HepG2 (cell line): ENCODE measurements around the gene EGFR. TPM values are rescaled to one million over a fixed set of nuclear protein-coding genes. Genes with fewer than 3 reads are reported as not detected.

Experiments
- ATAC-seq: fragments of 200-7000 bp; cut with Tn5 transposase; 3 replicates; pipeline ENCODE4 v1.9.1; 2020; ENCODE audit warnings: mild to moderate bottlenecking, moderate library complexity
- BruUV-seq: library from RNA; stranded (reverse); fragments of 400-500 nt; replicated peaks from 2 replicates; lab custom pipeline; 2021; lab: Mats Ljungman, UMichigan
- CTCF ChIA-PET: fragments of 300-600 bp; formaldehyde crosslinking; extraction: SDS; loops from one replicate; lab custom pipeline; 2021; ENCODE audit warnings: low total read pairs, inconsistent platforms, low intra/inter-chr PET ratio; lab: Yijun Ruan, JAX
- POLR2A ChIA-PET: fragments of 350-600 bp; sonication (Branson Sonifier 250); formaldehyde crosslinking; loops from one replicate; lab custom pipeline; 2020; ENCODE audit warnings: antibody characterized with exemption, inconsistent platforms; lab: Yijun Ruan, JAX
- DNase-seq: peaks from one replicate; pipeline ENCODE4 v3.0.0-alpha.2; 2015; ENCODE audit warnings: low spot score
- FAIRE-seq: peaks from 3 replicates; lab custom pipeline; 2011; peaks lifted over from hg19 to GRCh38; lab: Jason Lieb, UNC
- H2AFZ ChIP-seq: one replicate; pipeline ENCODE4 v1.6.1; 2011; ENCODE audit warnings: low read length, inconsistent platforms
- H3K27ac ChIP-seq: fragments of 300-600 bp; 3 replicates; pipeline ENCODE4 v1.8.0; 2011; ENCODE audit warnings: mixed run types, mild to moderate bottlenecking, mixed read lengths, low read length, inconsistent platforms; ENCODE audit not compliant: insufficient read depth; ENCODE audit errors: extremely low read length
- H3K27me3 ChIP-seq, 2 experiments: fragments of 200-600 bp in 1 of 2; 2 replicates in 1 of 2; 3 replicates in 1 of 2; pipeline versions ENCODE4 v1.6.0 to v1.8.0; 2011; ENCODE audit warnings: low read length in 2 of 2, mild to moderate bottlenecking in 2 of 2, moderate library complexity in 2 of 2, inconsistent platforms in 1 of 2; ENCODE audit not compliant: insufficient read depth in 2 of 2, control insufficient read depth in 1 of 2
- H3K36me3 ChIP-seq, 2 experiments: fragments of 200-600 bp in 1 of 2; replicated peaks in 1 of 2; 2 replicates in 1 of 2; 3 replicates in 1 of 2; pipeline versions ENCODE4 v1.5.1 to v1.8.0; 2011; ENCODE audit warnings: low read length in 2 of 2, inconsistent platforms in 1 of 2; ENCODE audit not compliant: insufficient read depth in 2 of 2, control insufficient read depth in 1 of 2
- H3K4me1 ChIP-seq: 2 replicates; pipeline ENCODE4 v1.5.1; 2012; ENCODE audit warnings: low read length, inconsistent platforms; ENCODE audit not compliant: insufficient read depth
- H3K4me2 ChIP-seq: 2 replicates; pipeline ENCODE4 v1.6.0; 2011; ENCODE audit warnings: low read depth, low read length, inconsistent platforms
- H3K4me3 ChIP-seq, 3 experiments: fragments of 200-600 bp in 1 of 3; sonication (generic), shearing (Covaris generic) in 1 of 3; replicated peaks in 1 of 3; 2 replicates each; pipeline ENCODE4 v1.5.1; 2011 to 2016; ENCODE audit warnings: low read length in 3 of 3, inconsistent platforms in 2 of 3, low read depth in 2 of 3, mild to moderate bottlenecking in 2 of 3, control low read depth in 1 of 3, mixed read lengths in 1 of 3; ENCODE audit not compliant: insufficient read depth in 1 of 3
- H3K79me2 ChIP-seq: one replicate; pipeline ENCODE4 v1.6.1; 2011; ENCODE audit warnings: low read length, inconsistent platforms; ENCODE audit not compliant: insufficient read depth
- H3K9ac ChIP-seq: 2 replicates; pipeline ENCODE4 v1.6.0; 2011; ENCODE audit warnings: mild to moderate bottlenecking, low read depth, low read length, inconsistent platforms; ENCODE audit not compliant: insufficient read depth
- H3K9me3 ChIP-seq: 2 replicates; pipeline ENCODE4 v1.5.1; 2012; ENCODE audit warnings: mild to moderate bottlenecking, low read length
- H4K20me1 ChIP-seq: 2 replicates; pipeline ENCODE4 v1.6.0; 2011; ENCODE audit warnings: inconsistent platforms, mild to moderate bottlenecking, low read length, moderate library complexity; ENCODE audit not compliant: insufficient read depth
- ADNP ChIP-seq: sonication (generic); formaldehyde crosslinking; IDR thresholded peaks from 2 replicates; pipeline ENCODE4 v1.4.0; 2020; ENCODE audit warnings: missing genetic modification reagents
- CEBPB ChIP-seq: IDR thresholded peaks from 2 replicates; pipeline ENCODE4 v1.6.1; 2011; ENCODE audit warnings: low read depth, low read length, improper control_type of control experiment, borderline replicate concordance
- CEBPZ ChIP-seq: IDR thresholded peaks from 2 replicates; pipeline ENCODE4 v1.6.1; 2012; ENCODE audit warnings: low read length, improper control_type of control experiment
- HES4 ChIP-seq: sonication (generic); formaldehyde crosslinking; IDR thresholded peaks from 2 replicates; pipeline ENCODE4 v1.9.0; 2021; ENCODE audit warnings: mild to moderate bottlenecking, missing genetic modification reagents, borderline replicate concordance
- IRF1 ChIP-seq: sonication (generic); formaldehyde crosslinking; IDR thresholded peaks from 2 replicates; pipeline ENCODE4 v1.4.0; 2020; ENCODE audit warnings: low read depth, mild to moderate bottlenecking, missing genetic modification reagents
- NFE2L2 ChIP-seq: fragments of 150-350 bp; IDR thresholded peaks from 2 replicates; pipeline ENCODE4 v1.6.1; 2014; ENCODE audit warnings: low read length
- PRDM4 ChIP-seq: sonication (generic); formaldehyde crosslinking; IDR thresholded peaks from 2 replicates; pipeline ENCODE4 v1.9.0; 2021; ENCODE audit warnings: missing genetic modification reagents, borderline replicate concordance
- SALL2 ChIP-seq: sonication (generic); formaldehyde crosslinking; IDR thresholded peaks from 2 replicates; pipeline ENCODE4 v1.8.1; 2023; ENCODE audit warnings: mild to moderate bottlenecking, missing genetic modification reagents, inconsistent platforms
- SRSF4 ChIP-seq: fragments of 200-400 bp; formaldehyde crosslinking; IDR thresholded peaks from one replicate; pipeline ENCODE4 v1.6.1; 2018; ENCODE audit warnings: mild to moderate bottlenecking, low read depth, low read length, moderate library complexity; ENCODE audit not compliant: poor library complexity, severe bottlenecking
- TAF1 ChIP-seq: sonication (generic); formaldehyde crosslinking; IDR thresholded peaks from 2 replicates; pipeline ENCODE4 v1.4.0; 2020; ENCODE audit warnings: missing genetic modification reagents
- ZNF18 ChIP-seq: sonication (generic); formaldehyde crosslinking; IDR thresholded peaks from 2 replicates; pipeline ENCODE4 v1.8.0; 2022; ENCODE audit warnings: mild to moderate bottlenecking, missing genetic modification reagents; ENCODE audit not compliant: insufficient replicate concordance
- ZNF232 ChIP-seq: sonication (generic); formaldehyde crosslinking; IDR thresholded peaks from 2 replicates; pipeline ENCODE4 v1.4.0; 2020; ENCODE audit warnings: missing genetic modification reagents, borderline replicate concordance
- ZNF335 ChIP-seq: sonication (generic); formaldehyde crosslinking; IDR thresholded peaks from 2 replicates; pipeline ENCODE4 v1.4.0; 2020; ENCODE audit warnings: missing genetic modification reagents
- ZNF629 ChIP-seq: sonication (generic); formaldehyde crosslinking; conservative IDR thresholded peaks from 2 replicates; pipeline ENCODE4 v1.5.0; 2020; ENCODE audit warnings: missing genetic modification reagents
- ZNF703 ChIP-seq: sonication (generic); formaldehyde crosslinking; IDR thresholded peaks from 2 replicates; pipeline ENCODE4 v1.5.1; 2020; ENCODE audit warnings: missing genetic modification reagents, mild to moderate bottlenecking, moderate library complexity, borderline replicate concordance
- ZNF747 ChIP-seq: sonication (generic); formaldehyde crosslinking; IDR thresholded peaks from 2 replicates; pipeline ENCODE4 v1.8.1; 2023; ENCODE audit warnings: missing genetic modification reagents, mild to moderate bottlenecking, borderline replicate concordance
- ZNF75D ChIP-seq: sonication (generic); formaldehyde crosslinking; IDR thresholded peaks from 2 replicates; pipeline ENCODE4 v1.8.1; 2023; ENCODE audit warnings: missing genetic modification reagents, mild to moderate bottlenecking, borderline replicate concordance
- WGBS: methylation state at CpG from one replicate; pipeline ENCODE4 v1.1.6; 2017; ENCODE audit warnings: low lambda C conversion rate; 5-methylcytosine and 5-hydroxymethylcytosine counted together
- in situ Hi-C: cut with HindIII; loops from 2 replicates; pipeline ENCODE4 v1.10.0; 2017; ENCODE audit warnings: low pct_unique_long_range_greater_than_20kb; ENCODE audit not compliant: extremely low pct_ligation_motif_present
- intact Hi-C: fragments of 100-400 bp; cut with micrococcal nuclease; formaldehyde crosslinking; loops from one replicate; pipeline ENCODE4 v1.10.0; 2022; ENCODE audit not compliant: unreplicated experiment
- polyA plus RNA-seq, 8 experiments: library from polyadenylated mRNA; depleted of rRNA in 3 of 8; stranded (reverse) in 7 of 8; unstranded in 1 of 8; fragments of >200 nt; fragmentation: Illumina TruSeq in 4 of 8; extraction: Trizol in 4 of 8; gene quantifications; 2 replicates each; pipeline versions ENCODE4 v1.2.1 to v1.2.3, GENCODE V29; 2011 to 2016; ENCODE audit warnings: low read depth in 4 of 8, missing spikeins in 1 of 8, mixed read lengths in 1 of 8; ENCODE audit not compliant: insufficient read depth in 1 of 8
- total RNA-seq, 5 experiments: library from RNA; depleted of rRNA; stranded (reverse); fragments of >200 nt; fragmentation: Illumina TruSeq; extraction: Trizol; gene quantifications; 2 replicates each; pipeline ENCODE4 v1.2.3, GENCODE V29; 2016; ENCODE audit warnings: low read depth in 1 of 5

Gene EGFR
- total and polyA plus RNA-seq, 2 of the 13 experiments (the other 11 are each of a cell fraction or from before 2014, with no cell fraction given) = 7.0 to 10.0 TPM

GRCh38 chr7:55117286-55117685 lies 98.5 kb downstream of the EGFR start:
- no TSS peak for BruUV-seq
- no peaks in the 10 kb centered on the region for H3K36me3 ChIP-seq
- H2AFZ ChIP-seq = no peak overlapping the region
- 84% methylated on average over 7 of the region's 7 CpGs for WGBS
- H3K4me3 ChIP-seq = no peak overlapping the region
- POLR2A ChIA-PET = no interaction called here
- no peak for ATAC-seq
- no peaks in the 10 kb centered on the region for H4K20me1 ChIP-seq
- no peak overlapping the region for H3K4me2 ChIP-seq
- DNase-seq = no peak
- no peak for FAIRE-seq
- no peaks in the 10 kb centered on the region for H3K9me3 ChIP-seq
- no peaks in the 10 kb centered on the region for H3K27me3 ChIP-seq
- no peaks in the 10 kb centered on the region for H3K79me2 ChIP-seq
- in situ Hi-C loops = no loop called here
- H3K27ac ChIP-seq = no peak overlapping the region
- intact Hi-C loops = no loop called here
- no peak overlapping the region for H3K9ac ChIP-seq
- CTCF ChIA-PET = no interaction called here
- TF ChIP-seq SALL2 (CRISPR knock-in tag) (no peak), ZNF18 (CRISPR knock-in tag) (no peak), ADNP (CRISPR knock-in tag) (no peak), NFE2L2 (no peak), CEBPB (no peak), TAF1 (CRISPR knock-in tag) (no peak), SRSF4 (no peak), ZNF703 (CRISPR knock-in tag) (no peak), PRDM4 (no peak), ZNF232 (CRISPR knock-in tag) (no peak), ZNF75D (CRISPR knock-in tag) (no peak), HES4 (CRISPR knock-in tag) (no peak), ZNF629 (no peak), IRF1 (CRISPR knock-in tag) (no peak), CEBPZ (no peak), ZNF335 (CRISPR knock-in tag) (no peak), ZNF747 (no peak)
- peaks cover 33% of the 10 kb centered on the region for H3K4me1 ChIP-seq
